B cell (primary cell): ENCODE results near the gene CAMK2B.

Source experiments
- CTCF ChIP-seq: fragments of 200-600 bp; IDR thresholded peaks from one replicate; pipeline ENCODE4 v1.8.0; 2022; ENCODE audit warnings: antibody characterized with exemption, mild to moderate bottlenecking
- EZH2 ChIP-seq: IDR thresholded peaks from 2 replicates; pipeline ENCODE4 v1.6.1; 2012; ENCODE audit warnings: borderline replicate concordance, low read depth, mild to moderate bottlenecking, moderate library complexity, low read length; ENCODE audit not compliant: insufficient read depth, poor library complexity, severe bottlenecking

GRCh38 chr7:44280993-44281721 is 44.2 kb downstream of the CAMK2B start:
- TF ChIP-seq CTCF (no peak), EZH2 (no peak)
